ENCODE results near the gene ACTMAP. TPM values are rescaled to one million over a fixed set of nuclear protein-coding genes. Genes with fewer than 3 reads are reported as not detected.

Gene ACTMAP
- total and polyA plus RNA-seq, 2 of the 13 experiments (the other 11 are each of a cell fraction or from before 2014, with no cell fraction given), result 2.2 to 7.9 TPM

DNA sequence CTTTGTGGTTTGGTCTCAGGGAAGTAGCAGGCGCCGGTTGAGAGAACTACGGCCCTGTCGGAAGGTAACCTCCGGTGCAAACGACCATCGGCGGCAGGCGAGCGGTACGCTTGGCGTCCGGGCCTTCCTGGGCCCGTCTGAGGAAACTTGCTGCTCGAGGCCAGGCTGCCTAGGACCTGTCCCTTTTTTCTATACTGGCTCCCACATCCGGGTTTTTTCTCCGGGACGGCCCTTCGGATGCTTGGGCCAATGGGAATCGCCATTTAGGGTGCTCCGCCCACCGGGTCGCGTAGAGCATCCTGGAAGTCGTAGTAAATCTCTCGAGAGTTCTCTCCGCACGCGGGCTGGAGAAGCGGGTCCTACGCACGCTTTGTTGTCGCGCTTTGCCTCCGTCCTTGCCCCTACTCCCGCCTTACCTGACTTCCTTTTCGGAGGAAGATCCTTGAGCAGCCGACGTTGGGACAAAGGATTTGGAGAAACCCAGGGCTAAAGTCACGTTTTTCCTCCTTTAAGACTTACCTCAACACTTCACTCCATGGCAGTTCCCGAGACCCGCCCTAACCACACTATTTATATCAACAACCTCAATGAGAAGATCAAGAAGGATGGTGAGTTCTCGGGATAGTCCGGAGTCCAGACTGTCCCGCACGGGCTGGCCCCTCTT, 729 bp upstream of the ACTMAP start, which contains the start of gene SNRPA (continued):
- TF ChIP-seq ARNTL (CRISPR knock-in tag; IDR thresholded peaks at IDR 0.05) (no peak), ZNF441 (CRISPR knock-in tag; IDR thresholded peaks at IDR 0.05; ENCODE audit: borderline replicate concordance) (peak; percentile 56; the same call in 1 of the 2 replicates), ZNF12 (CRISPR knock-in tag; IDR thresholded peaks at IDR 0.05) (no peak), BHLHE40 (IDR thresholded peaks at IDR 0.05; ENCODE audit: low read length) (peak; percentile 52; the same call in 1 of the 2 replicates), NPAS2 (CRISPR knock-in tag; IDR thresholded peaks at IDR 0.05; ENCODE audit: borderline replicate concordance) (no peak), NR1H2 (CRISPR knock-in tag; IDR thresholded peaks at IDR 0.05; ENCODE audit: borderline replicate concordance, low read depth) (0 out of 2 replicates have a peak, but pooled peaks have one; percentile 18), RCOR2 (CRISPR knock-in tag; IDR thresholded peaks at IDR 0.05) (no peak), GPN1 (CRISPR knock-in tag; IDR thresholded peaks at IDR 0.05; ENCODE audit: borderline replicate concordance) (no peak), ZNF260 (CRISPR knock-in tag; IDR thresholded peaks at IDR 0.05; ENCODE audit: borderline replicate concordance, low read depth) (no peak), ZNF577 (CRISPR knock-in tag; IDR thresholded peaks at IDR 0.05; ENCODE audit: borderline replicate concordance, low read depth) (no peak), NFIB (CRISPR knock-in tag; IDR thresholded peaks at IDR 0.05; ENCODE audit: borderline replicate concordance) (no peak), SALL2 (CRISPR knock-in tag; IDR thresholded peaks at IDR 0.05) (peak; percentile 67)
- TF ChIP-seq, protein P1, sequence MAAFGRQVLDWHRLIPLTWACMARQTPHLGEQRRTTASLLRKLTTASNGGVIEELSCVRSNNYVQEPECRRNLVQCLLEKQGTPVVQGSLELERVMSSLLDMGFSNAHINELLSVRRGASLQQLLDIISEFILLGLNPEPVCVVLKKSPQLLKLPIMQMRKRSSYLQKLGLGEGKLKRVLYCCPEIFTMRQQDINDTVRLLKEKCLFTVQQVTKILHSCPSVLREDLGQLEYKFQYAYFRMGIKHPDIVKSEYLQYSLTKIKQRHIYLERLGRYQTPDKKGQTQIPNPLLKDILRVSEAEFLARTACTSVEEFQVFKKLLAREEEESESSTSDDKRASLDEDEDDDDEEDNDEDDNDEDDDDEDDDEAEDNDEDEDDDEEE (CRISPR knock-in tag; IDR thresholded peaks at IDR 0.05), result peak; percentile 26; the same call in 1 of the 2 replicates
- TF ChIP-seq, protein P2, sequence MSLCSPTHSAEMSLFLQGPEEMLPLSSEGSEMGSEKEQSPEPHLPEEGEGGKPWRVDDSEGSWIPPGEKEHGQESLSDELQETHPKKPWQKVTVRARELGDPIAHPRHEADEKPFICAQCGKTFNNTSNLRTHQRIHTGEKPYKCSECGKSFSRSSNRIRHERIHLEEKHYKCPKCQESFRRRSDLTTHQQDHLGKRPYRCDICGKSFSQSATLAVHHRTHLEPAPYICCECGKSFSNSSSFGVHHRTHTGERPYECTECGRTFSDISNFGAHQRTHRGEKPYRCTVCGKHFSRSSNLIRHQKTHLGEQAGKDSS (CRISPR knock-in tag; IDR thresholded peaks at IDR 0.05; ENCODE audit: borderline replicate concordance, low read depth), result no peak
- TF ChIP-seq, protein P3, sequence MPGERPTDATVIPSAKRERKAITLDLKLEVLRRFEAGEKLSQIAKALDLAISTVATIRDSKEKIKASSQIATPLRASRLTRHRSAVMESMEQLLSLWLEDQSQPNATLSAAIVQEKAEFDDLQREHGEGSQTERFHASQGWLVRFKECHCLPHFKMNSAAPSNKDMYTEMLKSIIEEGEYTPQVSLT (CRISPR knock-in tag; IDR thresholded peaks at IDR 0.05; ENCODE audit: borderline replicate concordance, low read depth), result no peak
- TF ChIP-seq, protein P4, sequence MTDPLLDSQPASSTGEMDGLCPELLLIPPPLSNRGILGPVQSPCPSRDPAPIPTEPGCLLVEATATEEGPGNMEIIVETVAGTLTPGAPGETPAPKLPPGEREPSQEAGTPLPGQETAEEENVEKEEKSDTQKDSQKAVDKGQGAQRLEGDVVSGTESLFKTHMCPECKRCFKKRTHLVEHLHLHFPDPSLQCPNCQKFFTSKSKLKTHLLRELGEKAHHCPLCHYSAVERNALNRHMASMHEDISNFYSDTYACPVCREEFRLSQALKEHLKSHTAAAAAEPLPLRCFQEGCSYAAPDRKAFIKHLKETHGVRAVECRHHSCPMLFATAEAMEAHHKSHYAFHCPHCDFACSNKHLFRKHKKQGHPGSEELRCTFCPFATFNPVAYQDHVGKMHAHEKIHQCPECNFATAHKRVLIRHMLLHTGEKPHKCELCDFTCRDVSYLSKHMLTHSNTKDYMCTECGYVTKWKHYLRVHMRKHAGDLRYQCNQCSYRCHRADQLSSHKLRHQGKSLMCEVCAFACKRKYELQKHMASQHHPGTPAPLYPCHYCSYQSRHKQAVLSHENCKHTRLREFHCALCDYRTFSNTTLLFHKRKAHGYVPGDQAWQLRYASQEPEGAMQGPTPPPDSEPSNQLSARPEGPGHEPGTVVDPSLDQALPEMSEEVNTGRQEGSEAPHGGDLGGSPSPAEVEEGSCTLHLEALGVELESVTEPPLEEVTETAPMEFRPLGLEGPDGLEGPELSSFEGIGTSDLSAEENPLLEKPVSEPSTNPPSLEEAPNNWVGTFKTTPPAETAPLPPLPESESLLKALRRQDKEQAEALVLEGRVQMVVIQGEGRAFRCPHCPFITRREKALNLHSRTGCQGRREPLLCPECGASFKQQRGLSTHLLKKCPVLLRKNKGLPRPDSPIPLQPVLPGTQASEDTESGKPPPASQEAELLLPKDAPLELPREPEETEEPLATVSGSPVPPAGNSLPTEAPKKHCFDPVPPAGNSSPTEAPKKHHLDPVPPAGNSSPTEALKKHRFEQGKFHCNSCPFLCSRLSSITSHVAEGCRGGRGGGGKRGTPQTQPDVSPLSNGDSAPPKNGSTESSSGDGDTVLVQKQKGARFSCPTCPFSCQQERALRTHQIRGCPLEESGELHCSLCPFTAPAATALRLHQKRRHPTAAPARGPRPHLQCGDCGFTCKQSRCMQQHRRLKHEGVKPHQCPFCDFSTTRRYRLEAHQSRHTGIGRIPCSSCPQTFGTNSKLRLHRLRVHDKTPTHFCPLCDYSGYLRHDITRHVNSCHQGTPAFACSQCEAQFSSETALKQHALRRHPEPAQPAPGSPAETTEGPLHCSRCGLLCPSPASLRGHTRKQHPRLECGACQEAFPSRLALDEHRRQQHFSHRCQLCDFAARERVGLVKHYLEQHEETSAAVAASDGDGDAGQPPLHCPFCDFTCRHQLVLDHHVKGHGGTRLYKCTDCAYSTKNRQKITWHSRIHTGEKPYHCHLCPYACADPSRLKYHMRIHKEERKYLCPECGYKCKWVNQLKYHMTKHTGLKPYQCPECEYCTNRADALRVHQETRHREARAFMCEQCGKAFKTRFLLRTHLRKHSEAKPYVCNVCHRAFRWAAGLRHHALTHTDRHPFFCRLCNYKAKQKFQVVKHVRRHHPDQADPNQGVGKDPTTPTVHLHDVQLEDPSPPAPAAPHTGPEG (CRISPR knock-in tag; IDR thresholded peaks at IDR 0.05), result peak; percentile 60; the same call in 1 of the 2 replicates
- TF ChIP-seq, protein P5, sequence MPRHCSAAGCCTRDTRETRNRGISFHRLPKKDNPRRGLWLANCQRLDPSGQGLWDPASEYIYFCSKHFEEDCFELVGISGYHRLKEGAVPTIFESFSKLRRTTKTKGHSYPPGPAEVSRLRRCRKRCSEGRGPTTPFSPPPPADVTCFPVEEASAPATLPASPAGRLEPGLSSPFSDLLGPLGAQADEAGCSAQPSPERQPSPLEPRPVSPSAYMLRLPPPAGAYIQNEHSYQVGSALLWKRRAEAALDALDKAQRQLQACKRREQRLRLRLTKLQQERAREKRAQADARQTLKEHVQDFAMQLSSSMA (CRISPR knock-in tag; IDR thresholded peaks at IDR 0.05), result no peak
- TF ChIP-seq, protein P6, sequence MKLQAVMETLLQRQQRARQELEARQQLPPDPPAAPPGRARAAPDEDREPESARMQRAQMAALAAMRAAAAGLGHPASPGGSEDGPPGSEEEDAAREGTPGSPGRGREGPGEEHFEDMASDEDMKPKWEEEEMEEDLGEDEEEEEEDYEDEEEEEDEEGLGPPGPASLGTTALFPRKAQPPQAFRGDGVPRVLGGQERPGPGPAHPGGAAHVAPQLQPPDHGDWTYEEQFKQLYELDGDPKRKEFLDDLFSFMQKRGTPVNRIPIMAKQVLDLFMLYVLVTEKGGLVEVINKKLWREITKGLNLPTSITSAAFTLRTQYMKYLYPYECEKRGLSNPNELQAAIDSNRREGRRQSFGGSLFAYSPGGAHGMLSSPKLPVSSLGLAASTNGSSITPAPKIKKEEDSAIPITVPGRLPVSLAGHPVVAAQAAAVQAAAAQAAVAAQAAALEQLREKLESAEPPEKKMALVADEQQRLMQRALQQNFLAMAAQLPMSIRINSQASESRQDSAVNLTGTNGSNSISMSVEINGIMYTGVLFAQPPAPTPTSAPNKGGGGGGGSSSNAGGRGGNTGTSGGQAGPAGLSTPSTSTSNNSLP (IDR thresholded peaks at IDR 0.05; ENCODE audit: low read depth, low read length), result no peak
